WTC11 (cell line): Measurements from ENCODE around the gene CBX2.

ENCODE experiments used
- GABPB1 ChIP-seq: sonication (generic); formaldehyde crosslinking; IDR thresholded peaks from 2 replicates; pipeline ENCODE4 v1.8.1; 2023; ENCODE audit warnings: mild to moderate bottlenecking, missing genetic modification reagents
- JUN ChIP-seq: sonication (generic); formaldehyde crosslinking; IDR thresholded peaks from 2 replicates; pipeline ENCODE4 v1.8.0; 2023; ENCODE audit warnings: mild to moderate bottlenecking, missing genetic modification reagents
- MXD4 ChIP-seq: fragments of 250-450 bp; sonication (Bioruptor Pico); IDR thresholded peaks from 2 replicates; pipeline ENCODE4 v1.8.0; 2021; ENCODE audit warnings: mild to moderate bottlenecking, moderate library complexity, borderline replicate concordance
- RELA ChIP-seq: sonication (generic); formaldehyde crosslinking; IDR thresholded peaks from 2 replicates; pipeline ENCODE4 v1.8.1; 2022; ENCODE audit warnings: missing genetic modification reagents, mild to moderate bottlenecking, borderline replicate concordance
- ZBTB21 ChIP-seq: sonication (generic); formaldehyde crosslinking; IDR thresholded peaks from 2 replicates; pipeline ENCODE4 v1.8.1; 2023; ENCODE audit warnings: mild to moderate bottlenecking, missing genetic modification reagents, borderline replicate concordance
- ZNF232 ChIP-seq: sonication (generic); formaldehyde crosslinking; IDR thresholded peaks from 2 replicates; pipeline ENCODE4 v1.8.0; 2022; ENCODE audit warnings: mild to moderate bottlenecking, missing genetic modification reagents
- ZNF263 ChIP-seq: sonication (generic); formaldehyde crosslinking; IDR thresholded peaks from 2 replicates; pipeline ENCODE4 v1.8.1; 2022; ENCODE audit warnings: low read depth, mild to moderate bottlenecking, moderate library complexity, missing genetic modification reagents
- ZNF317 ChIP-seq: sonication (generic); formaldehyde crosslinking; IDR thresholded peaks from 2 replicates; pipeline ENCODE4 v1.8.1; 2023; ENCODE audit warnings: low read depth, mild to moderate bottlenecking, moderate library complexity, missing genetic modification reagents, borderline replicate concordance
- TF ChIP-seq, protein P1 (sequence below): fragments of 200-600 bp; IDR thresholded peaks from 2 replicates; pipeline ENCODE4 v1.8.0; 2022; ENCODE audit warnings: antibody characterized with exemption
- TF ChIP-seq, protein P2 (sequence below): sonication (generic); formaldehyde crosslinking; IDR thresholded peaks from 2 replicates; pipeline ENCODE4 v1.8.1; 2023; ENCODE audit warnings: mild to moderate bottlenecking, missing genetic modification reagents, moderate library complexity
- TF ChIP-seq, protein P3 (sequence below): sonication (generic); formaldehyde crosslinking; IDR thresholded peaks from 2 replicates; pipeline ENCODE4 v1.8.0; 2022; ENCODE audit warnings: mild to moderate bottlenecking, missing genetic modification reagents
- TF ChIP-seq, protein P4 (sequence below): sonication (generic); formaldehyde crosslinking; IDR thresholded peaks from 2 replicates; pipeline ENCODE4 v1.8.1; 2022; ENCODE audit warnings: low read depth, mild to moderate bottlenecking, moderate library complexity, missing genetic modification reagents, borderline replicate concordance
- TF ChIP-seq, protein P5 (sequence below): sonication (generic); formaldehyde crosslinking; IDR thresholded peaks from 2 replicates; pipeline ENCODE4 v1.8.1; 2022; ENCODE audit warnings: missing genetic modification reagents, borderline replicate concordance

DNA sequence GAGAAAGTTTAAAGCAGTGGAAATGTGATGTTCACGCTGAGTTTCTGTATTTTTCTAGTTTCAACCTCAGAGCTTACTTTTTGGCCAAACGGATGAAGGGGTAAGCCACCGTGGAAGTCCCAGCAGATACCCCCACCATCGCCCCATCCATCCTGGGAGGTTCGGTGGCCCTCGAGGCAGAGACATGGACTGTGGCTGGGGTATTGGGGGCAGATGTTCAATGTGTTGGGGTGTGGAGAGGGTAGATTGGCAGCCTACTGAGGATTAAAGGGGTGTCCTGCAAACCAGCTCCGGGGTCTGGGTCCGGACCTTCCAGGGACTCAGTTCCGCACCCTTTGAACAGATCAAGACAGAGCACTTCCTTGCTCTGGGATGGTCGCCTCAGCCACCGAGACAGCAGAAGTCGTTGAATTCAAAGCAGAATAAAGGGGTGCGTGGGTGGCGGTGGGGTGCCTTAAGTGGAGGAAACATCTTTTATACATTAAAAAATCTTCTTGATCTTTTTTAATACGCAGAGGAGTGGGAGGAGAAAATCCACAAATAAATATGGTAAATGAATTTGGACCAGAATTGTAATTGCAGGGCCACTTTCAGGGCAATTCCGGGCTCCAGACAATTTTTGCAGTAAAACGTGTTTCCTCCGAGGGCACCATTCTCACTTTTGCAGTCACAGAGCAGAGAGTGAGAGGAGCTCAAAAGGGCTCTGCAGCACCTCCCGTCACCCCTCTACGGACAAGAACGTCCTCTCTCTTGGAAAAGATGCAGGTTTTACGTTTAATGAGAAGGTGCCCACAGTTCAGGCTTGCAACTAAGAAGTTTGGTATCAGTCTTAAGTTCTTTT is 27.1 kb downstream of the CBX2 start:
- no peak for TF ChIP-seq RELA (CRISPR knock-in tag)
- TF ChIP-seq, protein P1, sequence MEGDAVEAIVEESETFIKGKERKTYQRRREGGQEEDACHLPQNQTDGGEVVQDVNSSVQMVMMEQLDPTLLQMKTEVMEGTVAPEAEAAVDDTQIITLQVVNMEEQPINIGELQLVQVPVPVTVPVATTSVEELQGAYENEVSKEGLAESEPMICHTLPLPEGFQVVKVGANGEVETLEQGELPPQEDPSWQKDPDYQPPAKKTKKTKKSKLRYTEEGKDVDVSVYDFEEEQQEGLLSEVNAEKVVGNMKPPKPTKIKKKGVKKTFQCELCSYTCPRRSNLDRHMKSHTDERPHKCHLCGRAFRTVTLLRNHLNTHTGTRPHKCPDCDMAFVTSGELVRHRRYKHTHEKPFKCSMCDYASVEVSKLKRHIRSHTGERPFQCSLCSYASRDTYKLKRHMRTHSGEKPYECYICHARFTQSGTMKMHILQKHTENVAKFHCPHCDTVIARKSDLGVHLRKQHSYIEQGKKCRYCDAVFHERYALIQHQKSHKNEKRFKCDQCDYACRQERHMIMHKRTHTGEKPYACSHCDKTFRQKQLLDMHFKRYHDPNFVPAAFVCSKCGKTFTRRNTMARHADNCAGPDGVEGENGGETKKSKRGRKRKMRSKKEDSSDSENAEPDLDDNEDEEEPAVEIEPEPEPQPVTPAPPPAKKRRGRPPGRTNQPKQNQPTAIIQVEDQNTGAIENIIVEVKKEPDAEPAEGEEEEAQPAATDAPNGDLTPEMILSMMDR: no peak
- TF ChIP-seq MXD4 (CRISPR knock-in tag): no peak
- TF ChIP-seq ZNF232 (CRISPR knock-in tag): no peak
- TF ChIP-seq, protein P2, sequence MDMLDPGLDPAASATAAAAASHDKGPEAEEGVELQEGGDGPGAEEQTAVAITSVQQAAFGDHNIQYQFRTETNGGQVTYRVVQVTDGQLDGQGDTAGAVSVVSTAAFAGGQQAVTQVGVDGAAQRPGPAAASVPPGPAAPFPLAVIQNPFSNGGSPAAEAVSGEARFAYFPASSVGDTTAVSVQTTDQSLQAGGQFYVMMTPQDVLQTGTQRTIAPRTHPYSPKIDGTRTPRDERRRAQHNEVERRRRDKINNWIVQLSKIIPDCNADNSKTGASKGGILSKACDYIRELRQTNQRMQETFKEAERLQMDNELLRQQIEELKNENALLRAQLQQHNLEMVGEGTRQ (CRISPR knock-in tag): no peak
- no peak for TF ChIP-seq ZNF263 (CRISPR knock-in tag)
- TF ChIP-seq, protein P3, sequence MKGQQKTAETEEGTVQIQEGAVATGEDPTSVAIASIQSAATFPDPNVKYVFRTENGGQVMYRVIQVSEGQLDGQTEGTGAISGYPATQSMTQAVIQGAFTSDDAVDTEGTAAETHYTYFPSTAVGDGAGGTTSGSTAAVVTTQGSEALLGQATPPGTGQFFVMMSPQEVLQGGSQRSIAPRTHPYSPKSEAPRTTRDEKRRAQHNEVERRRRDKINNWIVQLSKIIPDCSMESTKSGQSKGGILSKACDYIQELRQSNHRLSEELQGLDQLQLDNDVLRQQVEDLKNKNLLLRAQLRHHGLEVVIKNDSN: no peak
- no peak for TF ChIP-seq JUN (CRISPR knock-in tag)
- TF ChIP-seq ZBTB21: no peak
- TF ChIP-seq GABPB1 (CRISPR knock-in tag): no peak
- TF ChIP-seq, protein P4, sequence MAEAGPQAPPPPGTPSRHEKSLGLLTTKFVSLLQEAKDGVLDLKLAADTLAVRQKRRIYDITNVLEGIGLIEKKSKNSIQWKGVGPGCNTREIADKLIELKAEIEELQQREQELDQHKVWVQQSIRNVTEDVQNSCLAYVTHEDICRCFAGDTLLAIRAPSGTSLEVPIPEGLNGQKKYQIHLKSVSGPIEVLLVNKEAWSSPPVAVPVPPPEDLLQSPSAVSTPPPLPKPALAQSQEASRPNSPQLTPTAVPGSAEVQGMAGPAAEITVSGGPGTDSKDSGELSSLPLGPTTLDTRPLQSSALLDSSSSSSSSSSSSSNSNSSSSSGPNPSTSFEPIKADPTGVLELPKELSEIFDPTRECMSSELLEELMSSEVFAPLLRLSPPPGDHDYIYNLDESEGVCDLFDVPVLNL (CRISPR knock-in tag): no peak
- TF ChIP-seq, protein P5, sequence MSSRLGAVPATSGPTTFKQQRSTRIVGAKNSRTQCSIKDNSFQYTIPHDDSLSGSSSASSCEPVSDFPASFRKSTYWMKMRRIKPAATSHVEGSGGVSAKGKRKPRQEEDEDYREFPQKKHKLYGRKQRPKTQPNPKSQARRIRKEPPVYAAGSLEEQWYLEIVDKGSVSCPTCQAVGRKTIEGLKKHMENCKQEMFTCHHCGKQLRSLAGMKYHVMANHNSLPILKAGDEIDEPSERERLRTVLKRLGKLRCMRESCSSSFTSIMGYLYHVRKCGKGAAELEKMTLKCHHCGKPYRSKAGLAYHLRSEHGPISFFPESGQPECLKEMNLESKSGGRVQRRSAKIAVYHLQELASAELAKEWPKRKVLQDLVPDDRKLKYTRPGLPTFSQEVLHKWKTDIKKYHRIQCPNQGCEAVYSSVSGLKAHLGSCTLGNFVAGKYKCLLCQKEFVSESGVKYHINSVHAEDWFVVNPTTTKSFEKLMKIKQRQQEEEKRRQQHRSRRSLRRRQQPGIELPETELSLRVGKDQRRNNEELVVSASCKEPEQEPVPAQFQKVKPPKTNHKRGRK: no peak
- TF ChIP-seq ZNF317 (CRISPR knock-in tag): no peak
